Measurements from ENCODE around the gene PRPF6. TPM values are rescaled to one million over a fixed set of nuclear protein-coding genes. Genes with fewer than 3 reads are reported as not detected.

Gene PRPF6
- total and polyA plus RNA-seq, 2 donors (not counting 3 experiments of a cell fraction or from before 2014, with no cell fraction given): 35.3 to 67.4 TPM

DNA sequence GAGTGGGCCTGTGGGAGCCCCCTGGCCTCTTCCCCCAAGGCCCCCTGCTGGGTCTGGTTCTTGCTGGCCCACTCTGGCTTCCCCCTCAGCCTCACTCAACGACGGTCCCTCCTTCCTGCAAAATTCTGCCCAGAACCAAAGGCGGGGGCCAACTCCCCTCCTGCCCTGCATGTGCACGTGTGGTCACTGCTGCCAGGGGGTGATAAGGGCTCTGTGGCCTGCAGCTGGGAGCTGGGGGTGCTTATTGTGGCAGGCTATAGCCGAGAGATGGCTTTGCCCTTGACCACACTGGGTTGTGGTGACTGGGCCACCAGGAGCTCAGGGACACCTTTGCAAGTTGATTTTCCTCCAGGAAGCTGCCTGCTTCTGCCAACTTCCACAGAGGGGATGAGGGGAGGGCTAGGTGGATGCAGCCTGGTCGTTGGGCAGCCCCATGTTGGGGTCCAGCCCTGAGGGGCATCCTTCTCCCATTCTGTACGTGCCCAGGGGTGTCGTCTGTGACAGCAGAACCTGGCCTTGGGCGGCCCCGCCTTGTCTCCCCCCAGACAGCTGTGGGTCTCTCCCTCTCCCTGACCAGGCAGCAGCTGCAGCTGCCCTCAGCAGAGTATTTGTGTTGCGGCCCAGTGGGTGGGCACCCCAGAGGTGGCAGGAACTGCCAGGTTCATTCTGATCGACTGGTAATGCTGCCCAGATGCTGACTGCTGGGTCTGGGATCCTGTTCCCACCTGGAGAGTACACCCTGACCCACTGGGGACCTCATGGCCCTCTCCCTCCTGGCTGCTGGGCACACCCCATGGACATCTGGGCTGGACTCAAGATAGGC, 87.7 kb downstream of the PRPF6 start:
- no peak overlapping the region for H3K27ac ChIP-seq (ENCODE audit: insufficient read depth, low read depth, low read length)
- intact Hi-C loops (cut with micrococcal nuclease) (loop anchor here (1.0 to 10.0 kb wide), 2 partner anchors 29 to 56 kb away; no protein-coding TSS in a partner anchor), dilution Hi-C loops (cut with MboI; ENCODE audit: extremely low pct_ligation_motif_present, low sequenced_read_pairs) (no loop called here)
- no TSS peak for BruUV-seq (replicated peaks)
- H2AFZ ChIP-seq (ENCODE audit: low read depth, low read length): no peak overlapping the region
- H3K4me1 ChIP-seq (ENCODE audit: control insufficient read depth, extremely low read depth, insufficient read depth, low read length): peaks cover 10% of the 10 kb centered on the region
- DNase-seq (ENCODE audit: low read depth, low spot score): no peak
- no peak overlapping the region for H3K9ac ChIP-seq (replicated peaks; ENCODE audit: extremely low read depth, insufficient read depth, low read length)
- POLR2A ChIA-PET: no interaction called here
- CTCF ChIA-PET: interaction anchor here (0.9 to 2.3 kb wide), 4 partner anchors 11 to 530 kb away, joined by 3 to 21 read pairs (median 4); no protein-coding TSS in a partner anchor
- peaks cover 2% of the 10 kb centered on the region for H3K79me2 ChIP-seq (ENCODE audit: control insufficient read depth, insufficient read depth, low read length)
- H4K20me1 ChIP-seq (replicated peaks; ENCODE audit: control insufficient read depth, extremely low read depth, insufficient read depth, low read length): no peaks in the 10 kb centered on the region
- H3K9me1 ChIP-seq (replicated peaks; ENCODE audit: control insufficient read depth, extremely low read depth, insufficient read depth, low read length): no peaks in the 10 kb centered on the region
- TF ChIP-seq, protein P1, sequence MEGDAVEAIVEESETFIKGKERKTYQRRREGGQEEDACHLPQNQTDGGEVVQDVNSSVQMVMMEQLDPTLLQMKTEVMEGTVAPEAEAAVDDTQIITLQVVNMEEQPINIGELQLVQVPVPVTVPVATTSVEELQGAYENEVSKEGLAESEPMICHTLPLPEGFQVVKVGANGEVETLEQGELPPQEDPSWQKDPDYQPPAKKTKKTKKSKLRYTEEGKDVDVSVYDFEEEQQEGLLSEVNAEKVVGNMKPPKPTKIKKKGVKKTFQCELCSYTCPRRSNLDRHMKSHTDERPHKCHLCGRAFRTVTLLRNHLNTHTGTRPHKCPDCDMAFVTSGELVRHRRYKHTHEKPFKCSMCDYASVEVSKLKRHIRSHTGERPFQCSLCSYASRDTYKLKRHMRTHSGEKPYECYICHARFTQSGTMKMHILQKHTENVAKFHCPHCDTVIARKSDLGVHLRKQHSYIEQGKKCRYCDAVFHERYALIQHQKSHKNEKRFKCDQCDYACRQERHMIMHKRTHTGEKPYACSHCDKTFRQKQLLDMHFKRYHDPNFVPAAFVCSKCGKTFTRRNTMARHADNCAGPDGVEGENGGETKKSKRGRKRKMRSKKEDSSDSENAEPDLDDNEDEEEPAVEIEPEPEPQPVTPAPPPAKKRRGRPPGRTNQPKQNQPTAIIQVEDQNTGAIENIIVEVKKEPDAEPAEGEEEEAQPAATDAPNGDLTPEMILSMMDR (IDR thresholded peaks at IDR 0.05; ENCODE audit: extremely low read depth in 1 of 2, insufficient read depth in 1 of 2, low read depth in 1 of 2, low read length in 2 of 2): no peak
- H3K27me3 ChIP-seq (ENCODE audit: control insufficient read depth in 2 of 2, insufficient read depth in 2 of 2, low read length in 2 of 2): no peaks in the 10 kb centered on the region
- peaks cover 0 to 8% of the 10 kb centered on the region in 2 experiments for H3K36me3 ChIP-seq (ENCODE audit: control insufficient read depth in 2 of 2, extremely low read depth in 1 of 2, insufficient read depth in 2 of 2, low read length in 2 of 2)
- no peak for FAIRE-seq
- H3K4me2 ChIP-seq (ENCODE audit: insufficient read depth, low read length): no peak overlapping the region
- H3K4me3 ChIP-seq (replicated peaks in 1 of 3; ENCODE audit: insufficient read depth in 1 of 3, low read depth in 1 of 3, low read length in 3 of 3): no peak overlapping the region
- H3K9me3 ChIP-seq (replicated peaks; ENCODE audit: control insufficient read depth, insufficient read depth, low read length): no peaks in the 10 kb centered on the region

DNA sequence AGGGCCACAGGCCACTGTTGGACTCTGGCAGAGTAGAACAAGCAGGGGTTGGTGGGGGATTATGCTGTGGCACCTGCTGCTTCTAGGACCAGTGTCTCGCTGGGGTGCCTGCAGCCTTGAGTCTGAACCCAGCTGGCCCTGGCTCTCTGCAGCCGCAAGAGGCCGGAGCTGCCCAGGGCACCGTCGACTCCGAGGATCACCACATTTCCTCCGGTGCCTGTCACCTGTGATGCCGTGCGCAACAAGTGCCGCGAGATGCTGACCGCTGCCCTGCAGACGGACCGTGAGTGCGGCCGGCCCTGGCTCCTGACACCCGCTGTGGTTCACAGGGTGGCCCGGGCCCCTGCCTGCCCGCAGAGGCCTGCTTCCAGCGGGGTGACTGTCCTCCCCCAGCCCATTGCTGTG, 88.3 kb downstream of the PRPF6 start:
- intact Hi-C loops (cut with micrococcal nuclease): loop anchor here (1.0 to 10.0 kb wide), 2 partner anchors 30 to 56 kb away; no protein-coding TSS in a partner anchor
- H3K79me2 ChIP-seq (ENCODE audit: control insufficient read depth, insufficient read depth, low read length): no peaks in the 10 kb centered on the region
- no peak overlapping the region for H3K4me2 ChIP-seq (ENCODE audit: insufficient read depth, low read length)
- dilution Hi-C loops (cut with MboI; ENCODE audit: extremely low pct_ligation_motif_present, low sequenced_read_pairs): no loop called here
- ChIA-PET POLR2A (no interaction called here), CTCF (interaction anchor here (0.9 to 2.3 kb wide), 5 partner anchors 9 to 531 kb away, joined by 3 to 21 read pairs (median 4); no protein-coding TSS in a partner anchor)
- H4K20me1 ChIP-seq (replicated peaks; ENCODE audit: control insufficient read depth, extremely low read depth, insufficient read depth, low read length): no peaks in the 10 kb centered on the region
- no peak for DNase-seq (ENCODE audit: low read depth, low spot score)
- H3K27ac ChIP-seq (ENCODE audit: insufficient read depth, low read depth, low read length): no peak overlapping the region
- peaks cover 0 to 13% of the 10 kb centered on the region in 2 experiments for H3K36me3 ChIP-seq (ENCODE audit: control insufficient read depth in 2 of 2, extremely low read depth in 1 of 2, insufficient read depth in 2 of 2, low read length in 2 of 2)
- BruUV-seq (replicated peaks): no TSS peak
- no peak overlapping the region for H3K4me3 ChIP-seq (replicated peaks in 1 of 3; ENCODE audit: insufficient read depth in 1 of 3, low read depth in 1 of 3, low read length in 3 of 3)
- H3K9me1 ChIP-seq (replicated peaks; ENCODE audit: control insufficient read depth, extremely low read depth, insufficient read depth, low read length): no peaks in the 10 kb centered on the region
- TF ChIP-seq EZH2 (IDR thresholded peaks at IDR 0.05; ENCODE audit: borderline replicate concordance, low read depth, low read length, severe bottlenecking): no peak
- no peak for TF ChIP-seq FOS (IDR thresholded peaks at IDR 0.05; ENCODE audit: borderline replicate concordance, insufficient read depth, low read length)
- TF ChIP-seq, protein P1 (IDR thresholded peaks at IDR 0.05; ENCODE audit: extremely low read depth in 1 of 2, insufficient read depth in 1 of 2, low read depth in 1 of 2, low read length in 2 of 2): no peak
- TF ChIP-seq POLR2AphosphoS5 (IDR thresholded peaks at IDR 0.05; ENCODE audit: insufficient read depth, low read depth, low read length): no peak
- TF ChIP-seq MYC (IDR thresholded peaks at IDR 0.05; ENCODE audit: low read depth, low read length): no peak
- TF ChIP-seq, protein P2, sequence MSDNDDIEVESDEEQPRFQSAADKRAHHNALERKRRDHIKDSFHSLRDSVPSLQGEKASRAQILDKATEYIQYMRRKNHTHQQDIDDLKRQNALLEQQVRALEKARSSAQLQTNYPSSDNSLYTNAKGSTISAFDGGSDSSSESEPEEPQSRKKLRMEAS (IDR thresholded peaks at IDR 0.05; ENCODE audit: insufficient read depth, insufficient read length): no peak
- no peak for TF ChIP-seq JUN (IDR thresholded peaks at IDR 0.05; ENCODE audit: borderline replicate concordance, insufficient read depth, insufficient read length, low read depth)
- TF ChIP-seq GATA2 (IDR thresholded peaks at IDR 0.05; ENCODE audit: insufficient read depth, insufficient read length, low read depth, low read length): no peak
- H3K27me3 ChIP-seq (ENCODE audit: control insufficient read depth in 2 of 2, insufficient read depth in 2 of 2, low read length in 2 of 2): no peaks in the 10 kb centered on the region
- no peak overlapping the region for H2AFZ ChIP-seq (ENCODE audit: low read depth, low read length)
- no peaks in the 10 kb centered on the region for H3K9me3 ChIP-seq (replicated peaks; ENCODE audit: control insufficient read depth, insufficient read depth, low read length)
- FAIRE-seq: no peak
- no peak overlapping the region for H3K9ac ChIP-seq (replicated peaks; ENCODE audit: extremely low read depth, insufficient read depth, low read length)
- peaks cover 4% of the 10 kb centered on the region for H3K4me1 ChIP-seq (ENCODE audit: control insufficient read depth, extremely low read depth, insufficient read depth, low read length)
